NCI-H146 treated with DMSO at 0.1 percent for 48 hours (cell line): ENCODE measurements around the gene RNF5.
"Not testable (repeated sequence)": the region's sequence is repeated elsewhere in the genome, so short reads cannot be mapped to it uniquely, and the experiment has no call there.

Experiments used
- DNase-seq: peaks from one replicate; lab custom pipeline; 2025; ENCODE audit not compliant: unreplicated experiment; lab: John Stamatoyannopoulos, UW

Gene RNF5, protein sequence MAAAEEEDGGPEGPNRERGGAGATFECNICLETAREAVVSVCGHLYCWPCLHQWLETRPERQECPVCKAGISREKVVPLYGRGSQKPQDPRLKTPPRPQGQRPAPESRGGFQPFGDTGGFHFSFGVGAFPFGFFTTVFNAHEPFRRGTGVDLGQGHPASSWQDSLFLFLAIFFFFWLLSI

DNA sequence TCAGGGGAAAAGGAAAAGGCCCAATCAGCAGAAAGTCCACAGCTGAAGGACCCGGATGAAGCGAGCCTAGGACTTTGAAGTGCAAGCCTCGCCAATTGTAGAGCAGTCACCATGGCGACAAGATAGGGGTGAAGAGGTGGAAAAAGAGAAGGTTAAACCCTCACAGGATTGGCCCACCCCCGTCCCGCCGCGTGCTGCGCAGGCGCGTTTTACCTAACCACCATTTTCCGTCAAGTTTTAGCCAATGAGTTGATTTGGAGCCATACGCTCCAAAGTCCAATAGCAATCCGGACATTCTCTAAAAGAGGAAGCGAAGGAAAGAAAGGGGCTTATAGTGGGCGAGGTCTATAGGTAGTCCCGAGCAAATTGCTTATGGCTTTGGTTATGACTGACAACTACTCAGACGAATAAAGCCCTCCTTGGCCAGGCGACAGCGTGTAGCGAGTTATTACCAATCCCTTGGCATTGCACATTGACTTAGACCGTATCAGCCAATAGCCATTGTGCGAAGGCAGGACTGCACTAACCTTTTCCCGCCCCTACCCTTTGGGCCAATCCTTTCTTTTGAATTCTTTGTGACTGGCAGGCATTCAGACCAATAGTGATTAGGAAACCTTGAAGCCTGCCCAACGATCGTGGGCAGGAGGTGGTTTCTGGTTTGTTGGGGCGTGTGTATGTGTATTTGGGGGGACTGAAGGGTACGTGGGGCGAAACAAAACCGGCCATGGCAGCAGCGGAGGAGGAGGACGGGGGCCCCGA, at the start of gene RNF5:
TSS of gene RNF5 (plus strand) at position 618 of the 759 bp plus-strand sequence. CDS start at position 725, 107 bp downstream.
- DNase-seq, result peak; percentile 99

DNA sequence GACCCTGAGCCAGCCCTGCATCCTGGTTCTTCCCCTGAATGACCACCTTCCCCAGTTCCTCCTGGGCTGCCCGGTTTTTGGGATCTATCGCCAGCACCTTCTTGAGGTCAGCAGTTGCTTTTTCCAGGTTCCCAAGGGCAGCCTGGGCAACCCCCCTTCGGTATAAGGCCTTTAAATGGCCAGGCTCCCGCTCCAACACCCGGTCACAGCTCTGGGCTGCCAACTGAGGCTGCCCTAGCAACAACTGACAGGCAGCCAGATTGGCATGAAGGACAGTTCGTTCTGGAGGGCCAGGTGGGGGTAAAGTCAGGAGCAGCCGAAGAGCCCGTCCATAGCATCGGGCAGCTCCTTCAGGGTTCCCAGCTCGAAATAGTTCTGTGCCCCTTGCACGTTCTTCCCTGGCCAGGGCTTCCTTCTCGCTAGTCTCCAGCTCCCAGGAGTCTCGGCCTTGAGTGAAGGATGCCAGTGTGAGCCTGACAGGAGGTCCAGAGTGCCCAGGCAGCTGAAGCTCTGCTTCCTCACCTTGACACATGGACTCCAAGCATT, 49.4 kb upstream of the RNF5 start:
- no peak for DNase-seq

DNA sequence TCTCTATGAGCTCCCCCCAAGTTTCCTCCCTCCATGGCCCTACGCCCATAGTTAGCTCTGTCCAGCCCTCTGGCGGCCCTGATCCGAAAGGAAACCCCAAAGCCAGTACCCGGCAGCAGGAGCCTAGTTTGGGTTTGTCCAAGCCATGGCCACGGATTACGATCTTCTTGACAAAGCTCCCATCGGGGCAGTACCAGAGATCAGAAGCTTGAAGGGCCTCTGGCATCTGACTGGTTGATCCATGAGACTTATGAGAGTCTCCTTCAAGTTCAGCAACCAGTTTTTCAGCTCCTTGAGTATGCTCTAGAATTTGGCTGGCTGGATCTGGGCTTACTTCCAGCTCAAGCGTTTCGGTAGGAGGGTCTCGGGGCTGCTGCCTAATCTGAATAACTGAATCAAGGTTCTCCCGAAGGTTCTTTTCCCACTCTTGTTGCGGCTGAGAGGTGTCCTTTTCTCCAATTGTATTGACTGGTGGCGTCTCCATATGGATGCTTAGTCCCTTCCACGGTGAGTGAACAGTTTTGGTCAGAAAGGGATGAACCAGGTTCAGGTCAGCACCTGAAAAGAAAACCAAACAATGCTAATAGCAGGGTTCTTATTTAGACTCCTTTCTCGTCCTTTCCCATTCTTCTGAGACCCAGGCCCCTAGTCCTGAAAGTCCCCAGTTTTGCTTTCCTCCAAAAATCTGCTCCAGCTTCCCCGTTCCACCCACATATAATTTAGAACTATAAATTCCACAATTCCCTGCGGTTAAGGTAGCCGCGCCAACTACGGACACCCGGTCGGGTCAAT, 48.7 kb upstream of the RNF5 start:
- no peak for DNase-seq

DNA sequence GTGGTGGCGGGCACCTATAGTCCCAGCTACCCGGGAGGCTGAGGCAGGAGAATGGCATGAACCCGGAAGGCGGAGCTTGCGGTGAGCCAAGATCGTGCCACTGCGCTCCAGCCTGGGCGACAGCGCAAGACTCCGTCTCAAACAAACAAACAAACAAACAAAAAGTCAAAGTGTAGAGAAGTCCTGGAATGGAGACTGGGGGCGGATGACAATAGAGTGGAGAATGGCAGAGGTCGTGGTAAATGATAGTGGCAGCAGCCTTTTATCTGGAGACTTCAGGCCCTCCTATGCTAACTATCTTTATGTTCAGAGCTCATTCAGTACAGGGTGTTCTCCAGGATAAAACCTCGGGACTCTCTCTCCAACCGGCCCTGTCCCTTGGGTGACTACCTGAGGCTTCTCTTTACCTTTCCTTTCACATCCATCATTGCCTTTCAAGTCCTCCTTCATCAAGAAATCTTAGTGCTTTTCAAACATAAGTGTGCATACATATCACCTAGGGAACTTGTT, 46.7 kb upstream of the RNF5 start:
- no peak for DNase-seq

DNA sequence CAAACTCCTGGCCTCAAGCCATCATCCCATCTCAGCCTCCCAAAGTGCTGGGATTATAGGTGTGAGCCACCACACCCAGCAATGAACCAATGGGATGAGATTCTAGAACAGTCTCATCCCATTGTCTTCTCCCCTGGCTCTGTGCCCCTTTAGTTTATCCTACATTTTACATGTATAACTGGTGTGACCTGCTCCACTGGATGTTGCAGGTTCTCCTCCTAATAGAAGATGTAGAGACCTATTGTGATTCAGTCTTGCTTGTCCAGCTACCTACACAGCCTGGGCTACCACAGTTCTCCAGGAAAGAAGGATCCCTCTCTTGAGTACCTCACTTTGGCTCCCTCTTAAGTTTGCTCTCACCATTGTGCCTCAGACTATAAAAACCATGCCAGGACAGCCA, 46.1 kb upstream of the RNF5 start:
- no peak for DNase-seq

DNA sequence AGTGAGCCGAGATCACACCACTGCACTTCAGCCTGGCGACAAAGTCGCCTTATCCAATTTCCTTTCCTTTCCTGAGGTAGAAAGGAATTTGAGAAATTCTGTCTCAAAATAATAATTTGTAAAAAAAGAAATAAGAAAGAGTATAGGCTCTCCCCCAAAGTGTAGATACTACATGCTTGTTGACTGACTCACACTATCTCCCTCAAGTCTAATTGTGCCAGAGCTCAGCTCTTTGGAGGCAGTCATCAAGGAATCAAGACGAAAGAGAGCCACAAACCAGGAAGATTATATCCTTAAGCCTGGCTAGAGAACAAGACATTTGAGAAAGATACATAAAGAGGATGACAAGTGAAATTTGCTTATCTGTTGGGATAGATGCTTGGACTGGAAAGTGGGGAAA, 44.4 kb upstream of the RNF5 start:
- no peak for DNase-seq

DNA sequence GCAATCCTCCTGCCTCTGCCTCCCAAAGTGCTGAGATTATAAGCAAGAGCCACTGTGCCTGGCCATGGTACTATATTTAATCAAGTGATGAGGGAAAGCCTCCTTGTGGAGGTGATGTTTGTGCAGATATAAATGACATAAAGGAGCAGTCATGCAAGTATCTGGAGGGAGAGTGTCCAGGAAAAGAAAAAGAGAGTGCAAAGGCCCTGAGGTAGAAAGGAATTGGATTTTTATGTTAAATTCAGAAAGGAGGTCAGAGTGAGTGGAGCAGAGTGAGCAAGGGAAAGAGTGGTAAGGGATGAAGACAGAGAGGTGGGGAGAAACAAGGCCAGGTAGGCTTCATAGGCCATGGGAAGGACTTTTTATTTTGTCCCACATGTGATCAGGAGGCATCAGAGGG, 40.8 kb upstream of the RNF5 start:
- no peak for DNase-seq

DNA sequence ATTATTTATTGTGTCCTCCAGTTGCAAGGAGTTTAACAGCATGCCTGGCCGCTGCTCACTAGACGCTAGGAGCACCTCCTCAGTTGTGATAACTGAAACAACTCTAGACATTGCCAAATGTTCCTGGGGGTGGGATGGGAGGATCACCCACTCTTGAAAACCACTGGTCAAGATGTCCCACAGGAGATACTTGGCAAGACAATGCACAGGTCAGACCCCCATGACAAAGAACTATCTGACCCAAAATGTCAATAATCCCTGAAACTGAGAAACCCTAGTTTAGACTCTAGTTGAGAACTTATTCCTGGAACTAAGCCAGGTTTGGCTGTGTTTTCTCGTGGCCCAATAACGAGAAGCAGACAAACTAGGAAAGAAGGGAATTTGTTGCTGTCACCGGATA, 38.6 kb upstream of the RNF5 start:
- DNase-seq, result no peak

DNA sequence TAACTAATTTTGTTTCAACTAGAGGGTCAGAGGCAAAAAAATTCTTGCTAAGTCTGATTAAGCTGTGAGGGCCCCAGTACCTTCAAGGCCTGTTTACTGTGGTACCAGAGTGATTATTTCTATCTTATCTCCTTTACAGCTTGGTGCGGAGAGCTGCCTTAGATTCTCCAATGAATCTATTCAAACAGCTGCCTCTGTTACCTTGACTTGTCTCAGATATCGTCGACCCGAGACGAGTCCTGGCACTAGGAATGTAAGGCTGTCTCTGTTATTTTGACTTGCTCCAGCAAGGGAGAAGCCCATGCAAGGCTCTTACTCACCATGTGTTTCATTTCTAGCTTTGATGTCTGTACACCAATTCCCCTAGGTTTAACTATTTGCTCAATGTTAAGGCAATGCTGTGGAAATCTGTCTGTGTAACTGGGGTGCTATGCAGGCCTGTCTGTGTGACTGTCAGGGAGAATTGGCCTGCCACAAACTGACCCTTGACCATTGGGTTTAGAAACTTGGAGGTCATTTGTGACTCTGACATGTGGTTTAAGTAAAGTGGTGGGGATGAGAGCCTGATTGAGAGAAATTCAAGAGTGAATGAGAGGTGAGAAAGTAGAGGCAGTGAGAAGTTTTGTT, 37.7 kb upstream of the RNF5 start:
- no peak for DNase-seq

DNA sequence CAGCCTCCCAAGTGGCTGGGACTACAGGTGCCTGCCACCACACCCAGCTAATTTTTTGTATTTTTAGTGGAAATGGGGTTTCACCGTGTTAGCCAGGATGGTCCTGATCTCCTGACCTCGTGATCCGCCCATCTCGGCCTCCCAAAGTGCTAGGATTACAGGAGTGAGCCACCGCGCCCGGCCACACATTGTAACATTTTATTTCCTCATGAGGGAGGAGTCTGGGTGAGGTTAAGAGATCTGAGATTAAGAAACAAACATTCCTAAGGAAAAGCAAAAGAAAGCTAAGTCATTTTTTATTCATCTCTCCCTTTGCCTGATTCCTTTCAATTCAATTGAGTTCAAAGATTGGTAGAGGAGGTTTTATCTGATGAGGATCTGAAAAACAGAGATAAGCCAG, 34.0 kb upstream of the RNF5 start:
- not testable (repeated sequence) for DNase-seq

DNA sequence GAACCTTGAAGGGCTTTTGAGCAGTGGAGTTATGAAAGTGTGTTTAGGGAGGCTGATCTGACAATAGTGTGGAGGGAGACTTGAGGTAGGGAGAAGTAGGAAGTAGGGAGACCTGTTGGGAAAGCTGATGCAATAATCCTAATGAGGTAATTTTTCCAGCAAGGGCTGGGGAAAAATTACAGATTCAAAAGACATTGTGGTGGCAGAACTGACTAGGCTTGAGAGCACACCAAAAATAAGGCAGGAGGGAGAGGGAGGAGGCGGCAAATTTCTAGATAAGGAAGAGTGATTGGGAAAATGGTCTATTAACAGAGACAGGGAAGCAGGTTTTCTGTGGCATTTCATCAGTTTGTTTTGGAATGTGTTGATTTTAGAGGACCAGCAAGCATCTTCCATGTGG, 31.9 kb upstream of the RNF5 start:
- DNase-seq, result no peak

DNA sequence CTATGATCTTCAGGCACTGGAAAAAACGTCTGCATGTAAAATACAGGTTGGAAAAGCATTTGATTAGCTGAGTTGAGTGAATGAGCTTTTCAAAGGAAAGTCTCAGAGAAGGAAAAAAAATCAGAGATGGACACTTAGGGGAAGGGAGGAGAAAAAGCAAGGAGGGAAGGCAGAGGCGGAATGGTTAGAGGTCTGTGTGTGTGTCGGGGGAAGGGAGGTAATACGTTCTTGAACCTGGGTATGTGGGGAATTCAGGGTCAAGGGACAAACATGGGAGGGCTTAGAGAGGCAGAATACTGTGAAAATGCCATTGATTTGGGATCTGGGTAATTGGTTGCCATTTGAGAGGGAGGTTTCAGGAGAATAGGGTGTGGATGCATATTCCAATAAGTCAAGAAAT, 31.5 kb upstream of the RNF5 start:
- DNase-seq, result no peak

DNA sequence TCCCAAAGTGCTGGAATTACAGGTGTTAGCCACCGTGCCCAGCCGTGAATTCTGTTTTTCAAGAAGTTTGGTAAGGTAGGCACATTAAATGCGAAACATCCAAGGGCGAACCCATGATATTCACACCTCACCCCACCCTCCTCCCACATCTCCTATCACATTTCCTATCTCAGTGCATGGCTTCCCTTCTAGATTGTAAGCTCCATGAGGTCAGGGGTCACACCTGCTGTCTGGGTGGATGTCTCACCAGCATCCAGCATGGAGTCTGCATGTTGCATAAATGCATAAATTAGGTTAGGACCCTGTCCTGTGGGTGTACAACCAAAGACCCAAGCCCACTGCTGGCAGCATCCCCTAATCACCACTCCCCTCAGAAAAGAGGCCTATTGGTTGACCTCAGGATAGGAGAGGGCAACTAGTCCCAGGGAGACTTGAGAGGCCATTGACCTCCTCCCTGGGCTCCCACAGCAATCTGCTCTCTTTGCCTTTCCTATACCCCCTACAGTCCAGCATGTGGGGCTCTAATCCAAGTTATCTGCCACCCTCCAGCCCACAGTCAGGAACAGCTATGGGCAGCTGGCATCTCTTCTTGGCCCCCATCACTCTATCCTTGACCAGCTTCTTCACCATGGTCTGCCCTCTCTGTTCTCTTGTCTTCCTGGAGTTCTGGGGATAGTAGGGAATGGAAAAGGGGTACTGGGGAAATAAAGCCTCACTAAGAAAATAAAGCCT, 30.6 kb upstream of the RNF5 start:
- no peak for DNase-seq

DNA sequence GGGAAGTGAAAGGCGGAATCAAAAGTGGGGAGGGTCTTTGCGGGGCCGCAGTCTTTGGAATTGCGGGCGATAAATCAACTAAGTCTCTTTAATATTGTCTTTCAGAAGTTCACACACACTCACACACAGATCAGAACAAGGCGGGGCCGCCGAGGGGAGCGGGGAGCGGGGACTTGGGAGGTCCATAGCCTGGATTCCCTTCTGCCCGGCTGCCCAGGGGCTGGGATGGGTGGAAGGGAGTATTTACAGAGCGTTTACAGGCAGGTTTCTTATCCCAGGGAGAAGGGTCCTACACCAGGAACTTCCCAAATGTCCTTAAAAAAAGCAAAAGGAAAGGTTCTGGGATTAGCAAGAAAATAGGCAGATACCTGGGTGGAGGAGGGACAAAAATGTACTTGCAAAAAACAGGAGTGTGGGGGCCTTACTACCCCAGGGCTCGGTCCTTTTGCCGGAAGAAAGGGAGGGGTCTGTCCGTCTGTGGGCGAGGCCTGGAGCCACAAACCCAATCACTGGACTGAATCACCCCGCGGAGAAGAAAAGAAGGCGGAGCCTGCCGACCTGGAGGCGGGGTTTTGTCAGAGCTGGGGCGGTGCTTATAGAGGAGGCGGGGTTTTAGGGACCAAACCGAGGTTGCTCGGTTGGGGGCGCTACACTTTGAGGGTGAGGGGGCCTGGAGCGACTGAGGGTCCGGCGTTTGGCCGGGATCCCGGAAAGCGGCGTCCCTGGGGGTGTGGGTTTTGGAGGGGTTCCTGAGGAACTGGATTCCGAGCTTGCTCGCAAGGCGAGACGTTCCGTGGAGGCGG, 29.7 kb upstream of the RNF5 start:
- DNase-seq, result peak; percentile 29

DNA sequence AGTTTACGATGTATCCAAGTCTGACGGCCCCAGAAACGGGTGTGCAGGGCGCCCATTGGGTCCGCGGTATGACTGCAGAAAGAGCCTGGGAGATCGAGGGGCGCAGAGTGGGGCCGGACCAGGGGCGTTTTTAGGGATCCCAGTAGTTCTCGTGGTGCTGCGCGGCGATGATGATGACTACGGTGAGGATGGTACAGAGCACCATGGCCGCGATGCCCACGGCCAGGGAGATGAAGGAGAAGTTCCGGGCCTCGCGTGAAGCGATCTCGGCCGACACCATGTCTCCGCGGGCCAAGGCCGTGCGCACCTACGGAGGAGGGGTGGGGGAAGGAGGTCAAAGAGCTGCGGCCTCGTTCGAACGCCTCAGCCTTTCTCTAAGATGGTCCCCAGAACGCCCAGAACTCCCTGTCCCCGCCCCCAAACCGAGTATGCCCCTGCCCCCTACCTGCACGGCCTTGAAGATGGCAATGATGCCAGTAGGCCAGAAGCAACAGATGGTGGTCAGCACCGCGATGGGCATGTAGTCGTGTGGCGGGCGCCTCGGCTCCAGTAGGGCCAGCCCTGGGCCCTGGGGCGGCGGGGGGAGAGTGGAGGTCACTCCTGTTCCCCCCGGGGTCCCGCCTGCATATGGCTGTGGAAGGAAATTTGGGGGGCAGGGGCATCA, 29.0 kb upstream of the RNF5 start:
- no peak for DNase-seq

DNA sequence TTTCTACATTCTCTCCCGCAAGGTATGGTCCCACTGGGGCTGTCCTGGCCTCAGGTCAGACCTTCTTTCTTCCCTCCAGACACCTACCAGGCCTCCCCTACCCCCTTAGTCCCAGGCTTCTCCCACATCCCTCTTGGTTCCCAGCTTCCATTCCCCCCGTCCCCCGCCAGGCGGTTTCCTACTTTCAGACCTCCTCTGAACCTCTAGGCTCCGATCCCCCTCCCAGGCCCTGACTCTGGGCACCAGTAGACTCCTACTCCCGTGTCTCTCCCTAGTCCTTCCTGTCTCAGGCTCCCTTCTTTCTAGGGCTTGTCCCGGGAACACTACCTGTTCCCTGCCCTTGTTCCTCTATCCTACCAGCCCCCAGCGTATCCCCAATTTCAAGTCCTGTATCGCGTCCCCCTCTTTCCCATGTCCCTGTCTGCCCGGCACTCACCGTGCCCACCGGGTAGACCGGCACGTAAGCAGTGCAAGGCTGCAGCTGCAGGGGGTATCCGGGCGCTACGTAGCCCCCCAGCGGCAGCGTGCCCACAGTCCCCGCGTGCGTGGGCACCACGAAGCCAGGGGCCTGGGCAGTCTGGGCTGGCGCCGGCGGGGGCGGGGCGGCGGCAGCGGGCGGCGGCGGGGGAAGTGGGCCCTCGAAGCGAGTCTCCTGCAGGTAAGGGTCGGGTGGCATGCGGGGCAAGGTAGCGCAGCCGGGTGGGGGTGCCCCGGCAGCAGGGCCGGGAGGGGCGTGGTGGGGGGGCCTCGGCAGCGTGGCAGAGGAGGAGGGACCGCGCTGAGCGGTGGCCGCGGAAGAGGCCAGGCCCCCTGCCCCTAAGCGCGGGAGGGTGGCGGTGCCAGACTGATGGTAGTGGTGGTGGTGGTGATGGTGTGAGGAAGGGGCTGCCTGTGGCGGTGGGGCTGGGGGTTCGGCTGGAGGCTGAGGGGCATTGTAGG, 28.0 kb upstream of the RNF5 start:
- DNase-seq, result no peak

DNA sequence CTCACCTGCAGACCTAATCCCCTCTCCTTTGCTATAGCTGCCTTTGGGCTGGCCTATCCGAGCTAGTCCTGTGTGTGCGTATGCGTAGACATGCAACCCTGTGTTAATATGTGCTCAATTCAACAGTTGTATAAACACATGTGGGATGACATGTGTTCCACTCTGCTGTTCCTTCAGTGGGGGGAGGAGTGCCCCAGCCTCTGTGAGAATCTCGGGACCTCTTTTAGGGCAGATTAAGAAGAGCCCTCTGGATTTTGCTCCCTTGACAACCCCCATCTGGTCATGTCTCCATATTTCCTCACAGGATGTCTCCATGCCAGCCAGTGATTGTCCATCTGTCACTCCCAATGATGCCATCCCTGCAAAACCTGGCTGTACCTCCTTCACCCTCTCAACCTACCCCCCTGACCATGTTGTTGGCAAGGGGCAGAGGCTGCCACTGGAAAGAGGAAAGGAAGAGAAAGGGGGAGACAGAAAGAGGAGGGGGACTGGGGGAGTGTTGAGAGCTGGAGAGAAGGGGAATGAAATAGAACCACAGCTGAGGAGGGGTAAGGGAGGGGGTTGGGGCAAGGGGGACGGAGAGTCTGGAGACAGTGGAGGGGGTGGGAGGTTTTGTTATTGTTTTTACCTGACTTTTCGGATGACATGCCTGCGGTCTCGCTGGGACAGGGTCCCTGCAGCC, 26.9 kb upstream of the RNF5 start:
- DNase-seq, result no peak
